CD4-positive, CD25-positive, alpha-beta regulatory T cell (primary cell): ENCODE data around the gene PITPNB. TPM values are rescaled to one million over a fixed set of nuclear protein-coding genes. Genes with fewer than 3 reads are reported as not detected.

ENCODE experiments used
- ATAC-seq, 2 donors: fragments of 150-1000 bp; cut with Tn5 transposase; one replicate each; pipeline ENCODE4 v1.10.0; 2021; ENCODE audit warnings: low read depth in 2 of 2, moderate number of reproducible peaks in 2 of 2, moderate library complexity in 1 of 2
- DNase-seq, 3 donors: peaks; one replicate each; pipeline versions ENCODE4 v3.0.0 to v3.0.0-alpha.2; 2012 to 2022; ENCODE audit warnings: mixed read lengths in 1 of 3
- H3K27ac ChIP-seq: one replicate; pipeline ENCODE4 v1.7.0; 2013; ENCODE audit warnings: mild to moderate bottlenecking, low read length; ENCODE audit not compliant: insufficient read depth, poor library complexity, severe bottlenecking
- H3K27me3 ChIP-seq: one replicate; pipeline ENCODE4 v1.7.0; 2013; ENCODE audit warnings: low read length; ENCODE audit not compliant: control insufficient read depth, insufficient read depth
- H3K36me3 ChIP-seq: one replicate; pipeline ENCODE4 v1.7.0; 2013; ENCODE audit warnings: mild to moderate bottlenecking, low read length, moderate library complexity; ENCODE audit not compliant: control insufficient read depth, insufficient read depth
- H3K4me1 ChIP-seq: 2 replicates; pipeline ENCODE4 v1.7.0; 2013; ENCODE audit warnings: mild to moderate bottlenecking, low read length; ENCODE audit not compliant: insufficient read depth, control insufficient read depth, poor library complexity, severe bottlenecking
- H3K4me3 ChIP-seq: one replicate; pipeline ENCODE4 v1.7.0; 2013; ENCODE audit warnings: low read depth, mild to moderate bottlenecking, low read length, moderate library complexity
- H3K9me3 ChIP-seq, 2 experiments: 1 replicate in 1 of 2; 2 replicates in 1 of 2; pipeline ENCODE4 v1.7.0; 2013; ENCODE audit warnings: low read length in 2 of 2, mild to moderate bottlenecking in 1 of 2, moderate library complexity in 1 of 2; ENCODE audit not compliant: control insufficient read depth in 2 of 2
- H3K27ac Mint-ChIP-seq, 3 donors: one replicate each; pipeline ENCODE4 v1.8.0; 2020 to 2022; ENCODE audit warnings: mild to moderate bottlenecking in 3 of 3, mixed read lengths in 3 of 3, moderate library complexity in 2 of 3
- H3K27me3 Mint-ChIP-seq: one replicate; pipeline ENCODE4 v1.8.0; 2022; ENCODE audit warnings: mild to moderate bottlenecking, mixed read lengths
- H3K36me3 Mint-ChIP-seq: one replicate; pipeline ENCODE4 v1.8.0; 2020; ENCODE audit warnings: mixed read lengths
- H3K4me1 Mint-ChIP-seq, 4 donors: one replicate each; pipeline ENCODE4 v1.8.0; 2020 to 2022; ENCODE audit warnings: mixed read lengths in 4 of 4, mild to moderate bottlenecking in 1 of 4
- H3K4me3 Mint-ChIP-seq, 4 donors: one replicate each; pipeline ENCODE4 v1.8.0; 2020 to 2022; ENCODE audit warnings: mild to moderate bottlenecking in 4 of 4, mixed read lengths in 4 of 4, moderate library complexity in 3 of 4
- H3K9me3 Mint-ChIP-seq, 7 donors: one replicate each; pipeline ENCODE4 v1.8.0; 2020 to 2022; ENCODE audit warnings: mixed read lengths in 7 of 7, mild to moderate bottlenecking in 3 of 7, moderate library complexity in 2 of 7
- polyA plus RNA-seq, 4 donors: library from polyadenylated mRNA; unstranded; fragments of 300-500 nt; fragmentation: Illumina TruSeq; gene quantifications; one replicate each; pipeline ENCODE4 v1.2.3, GENCODE V29; 2021
- total RNA-seq: library from RNA; stranded (reverse); gene quantifications from one replicate; pipeline ENCODE4 v1.2.3, GENCODE V29; 2022

Gene PITPNB
- total and polyA plus RNA-seq, 5 donors from 2014 or later: 59.3 to 69.3 (median 64.7) TPM

DNA sequence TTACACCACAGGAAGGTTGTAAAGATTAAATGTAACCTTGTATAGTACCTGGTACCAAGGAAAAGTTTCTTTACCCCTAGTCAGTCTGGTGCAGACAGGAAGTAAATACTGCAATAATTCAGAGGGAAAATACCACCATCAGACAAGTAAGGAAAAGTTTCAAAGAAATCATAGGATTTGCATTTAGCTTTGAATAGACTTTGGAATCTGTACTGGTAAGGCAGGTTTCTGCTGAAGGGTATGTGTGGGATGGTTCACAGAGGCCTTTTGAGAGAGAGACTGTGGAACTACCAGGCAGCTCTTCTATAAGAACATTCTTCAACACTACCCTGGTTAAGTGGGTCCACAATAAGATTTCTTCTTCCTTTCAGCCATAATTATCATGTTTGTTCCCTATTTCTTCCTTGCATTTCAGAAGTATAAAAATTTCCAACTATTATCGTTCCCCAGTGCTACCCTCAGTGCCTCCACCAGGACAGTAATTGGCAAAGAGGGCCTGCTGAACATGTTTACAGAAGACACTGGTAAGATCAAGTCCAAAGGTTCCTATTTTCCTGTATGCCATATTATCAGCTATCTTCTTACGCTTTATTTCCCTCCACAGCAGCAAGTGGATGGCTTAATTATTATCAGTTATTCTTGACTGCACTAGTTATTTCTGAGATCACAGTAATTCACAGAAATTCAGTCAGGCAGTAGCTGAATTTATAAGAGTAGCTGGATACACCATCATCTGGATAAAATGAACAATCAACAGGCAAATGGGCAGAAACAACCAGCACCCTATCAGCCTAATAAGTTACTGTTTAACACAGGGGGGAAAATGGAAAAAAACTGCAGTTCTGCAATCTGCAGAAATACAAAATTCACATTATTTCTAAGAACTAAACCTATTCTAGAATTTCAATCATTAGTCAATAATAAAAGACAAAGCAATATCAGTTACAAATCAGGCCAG, 48.5 kb downstream of the PITPNB start:
- no peaks in the 10 kb centered on the region for H3K27me3 ChIP-seq
- H3K9me3 Mint-ChIP-seq: no peaks in the 10 kb centered on the region
- peak overlapping the region in 1 of 4 donors; percentile 71 for H3K4me3 Mint-ChIP-seq
- DNase-seq: no peak
- peak overlapping the region in 1 of 3 donors; percentile 29 for H3K27ac Mint-ChIP-seq
- no peaks in the 10 kb centered on the region for H3K9me3 ChIP-seq
- no peak for ATAC-seq
- H3K4me3 ChIP-seq: no peak overlapping the region
- H3K27ac ChIP-seq: no peak overlapping the region
- peaks cover 15 to 70% (median 45%) of the 10 kb centered on the region in 4 donors for H3K4me1 Mint-ChIP-seq
- peaks cover 33% of the 10 kb centered on the region for H3K36me3 Mint-ChIP-seq
- H3K36me3 ChIP-seq: peaks cover 36% of the 10 kb centered on the region
- H3K4me1 ChIP-seq: peaks cover 10% of the 10 kb centered on the region
- no peaks in the 10 kb centered on the region for H3K27me3 Mint-ChIP-seq

GRCh38 chr22:27868732-27869282, 50.2 kb downstream of the PITPNB start:
- H3K36me3 Mint-ChIP-seq: peaks cover 31% of the 10 kb centered on the region
- no peak overlapping the region for H3K4me3 Mint-ChIP-seq
- peaks cover 7 to 63% (median 39%) of the 10 kb centered on the region in 4 donors for H3K4me1 Mint-ChIP-seq
- H3K27me3 Mint-ChIP-seq: no peaks in the 10 kb centered on the region
- Histone ChIP-seq H3K4me1 (peaks cover 10% of the 10 kb centered on the region), H3K9me3 (no peaks in the 10 kb centered on the region), H3K27ac (no peak overlapping the region), H3K36me3 (peaks cover 36% of the 10 kb centered on the region), H3K4me3 (no peak overlapping the region), H3K27me3 (no peaks in the 10 kb centered on the region)
- H3K9me3 Mint-ChIP-seq: no peaks in the 10 kb centered on the region
- no peak for DNase-seq
- H3K27ac Mint-ChIP-seq: peak overlapping the region in 2 of 3 donors; percentile 27 to 39
- no peak for ATAC-seq

DNA sequence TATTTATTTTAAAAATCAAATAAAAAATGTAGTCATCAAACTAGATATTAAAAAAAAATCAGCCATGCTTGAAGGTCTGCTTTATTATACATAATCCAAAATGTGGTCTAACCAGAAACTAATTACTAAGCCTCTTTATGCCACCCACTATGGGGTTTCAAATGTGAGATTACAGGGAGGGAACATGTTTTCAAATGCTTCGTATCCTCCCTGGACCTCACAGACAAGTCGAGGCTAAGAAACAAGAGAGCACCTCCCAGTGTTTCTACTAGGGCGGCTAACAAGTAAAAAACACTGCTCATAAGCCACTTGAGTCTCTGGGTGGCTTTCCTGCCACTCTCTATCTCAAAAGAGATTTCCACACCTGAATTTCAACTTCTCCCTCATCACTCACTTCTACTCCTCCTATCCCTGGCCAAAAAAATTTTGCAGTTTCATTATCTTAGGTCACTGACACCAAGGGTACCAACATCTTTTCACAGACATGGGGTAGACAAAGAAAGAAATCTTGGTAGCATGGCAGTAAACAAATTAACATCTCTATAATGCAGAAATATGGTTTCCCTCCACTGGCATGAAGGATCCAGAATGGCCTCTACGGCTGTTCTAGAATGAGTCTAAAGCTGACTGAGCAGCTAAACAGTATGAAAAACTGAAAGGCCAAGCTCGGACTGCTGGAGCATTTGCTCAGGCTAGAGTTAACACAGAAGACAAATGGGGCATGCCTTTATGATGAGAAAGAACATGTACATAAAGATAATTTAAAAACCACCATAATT, 50.9 kb downstream of the PITPNB start:
- peak overlapping the region in 2 of 3 donors; percentile 27 to 39 for H3K27ac Mint-ChIP-seq
- peak overlapping the region in 1 of 4 donors; percentile 6 for H3K4me3 Mint-ChIP-seq
- H3K4me1 ChIP-seq: peaks cover 10% of the 10 kb centered on the region
- no peaks in the 10 kb centered on the region for H3K27me3 Mint-ChIP-seq
- no peaks in the 10 kb centered on the region for H3K27me3 ChIP-seq
- no peak overlapping the region for H3K27ac ChIP-seq
- H3K9me3 ChIP-seq: no peaks in the 10 kb centered on the region
- H3K9me3 Mint-ChIP-seq: no peaks in the 10 kb centered on the region
- H3K4me1 Mint-ChIP-seq: peaks cover 7 to 69% (median 39%) of the 10 kb centered on the region in 4 donors
- DNase-seq: peak in 1 of 3 donors; percentile 19
- H3K36me3 Mint-ChIP-seq: peaks cover 27% of the 10 kb centered on the region
- ATAC-seq: no peak
- peaks cover 31% of the 10 kb centered on the region for H3K36me3 ChIP-seq
- H3K4me3 ChIP-seq: no peak overlapping the region

DNA sequence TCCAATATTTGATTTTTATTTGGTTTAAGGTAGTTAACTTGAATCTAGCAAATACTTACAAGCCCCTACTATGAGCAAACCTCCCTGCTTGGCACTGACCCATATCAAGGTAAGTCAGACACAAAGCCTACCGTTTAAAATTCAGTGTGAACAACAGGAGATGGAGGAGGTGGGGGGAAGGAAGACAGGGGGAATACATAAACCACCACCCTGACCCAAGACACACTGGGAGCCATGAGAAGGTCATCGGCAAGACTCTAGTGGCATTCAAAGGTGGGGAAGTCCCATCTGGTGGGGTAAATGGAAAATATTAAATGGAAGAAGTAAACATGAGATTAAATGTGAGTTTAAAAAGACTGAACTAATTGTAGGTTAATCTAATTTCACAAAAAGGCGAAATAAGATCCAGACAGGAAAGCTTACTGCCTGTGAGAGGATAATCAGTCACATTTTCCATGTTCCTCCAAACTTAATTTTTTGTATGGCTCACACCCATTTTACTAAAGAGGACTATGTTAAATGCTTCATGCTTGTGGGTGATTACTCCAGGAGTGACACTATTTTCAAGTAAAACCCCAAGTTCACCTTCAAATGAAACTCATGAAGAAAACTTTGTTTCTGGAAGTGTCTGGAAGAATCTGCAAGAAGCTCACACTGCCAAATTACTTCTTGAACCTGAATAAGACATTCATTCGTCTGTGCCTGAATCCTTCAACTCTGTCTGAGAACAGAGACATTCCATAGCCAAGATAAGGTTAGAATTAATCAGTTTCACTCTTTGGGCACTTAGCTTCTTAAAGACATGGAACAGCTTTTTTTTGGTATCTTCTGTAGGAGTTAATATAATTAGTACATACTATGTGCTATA, 51.7 kb downstream of the PITPNB start:
- H3K4me1 Mint-ChIP-seq: peaks cover 7 to 76% (median 39%) of the 10 kb centered on the region in 4 donors
- Histone ChIP-seq H3K27me3 (no peaks in the 10 kb centered on the region), H3K9me3 (no peaks in the 10 kb centered on the region), H3K4me1 (peaks cover 10% of the 10 kb centered on the region), H3K27ac (no peak overlapping the region), H3K36me3 (peaks cover 25% of the 10 kb centered on the region), H3K4me3 (no peak overlapping the region)
- H3K27ac Mint-ChIP-seq: peak overlapping the region in 2 of 3 donors; percentile 80 to 89
- H3K27me3 Mint-ChIP-seq: no peaks in the 10 kb centered on the region
- H3K9me3 Mint-ChIP-seq: no peaks in the 10 kb centered on the region
- peaks cover 32% of the 10 kb centered on the region for H3K36me3 Mint-ChIP-seq
- peak overlapping the region in 1 of 4 donors; percentile 9 for H3K4me3 Mint-ChIP-seq
- DNase-seq: no peak
- no peak for ATAC-seq

DNA sequence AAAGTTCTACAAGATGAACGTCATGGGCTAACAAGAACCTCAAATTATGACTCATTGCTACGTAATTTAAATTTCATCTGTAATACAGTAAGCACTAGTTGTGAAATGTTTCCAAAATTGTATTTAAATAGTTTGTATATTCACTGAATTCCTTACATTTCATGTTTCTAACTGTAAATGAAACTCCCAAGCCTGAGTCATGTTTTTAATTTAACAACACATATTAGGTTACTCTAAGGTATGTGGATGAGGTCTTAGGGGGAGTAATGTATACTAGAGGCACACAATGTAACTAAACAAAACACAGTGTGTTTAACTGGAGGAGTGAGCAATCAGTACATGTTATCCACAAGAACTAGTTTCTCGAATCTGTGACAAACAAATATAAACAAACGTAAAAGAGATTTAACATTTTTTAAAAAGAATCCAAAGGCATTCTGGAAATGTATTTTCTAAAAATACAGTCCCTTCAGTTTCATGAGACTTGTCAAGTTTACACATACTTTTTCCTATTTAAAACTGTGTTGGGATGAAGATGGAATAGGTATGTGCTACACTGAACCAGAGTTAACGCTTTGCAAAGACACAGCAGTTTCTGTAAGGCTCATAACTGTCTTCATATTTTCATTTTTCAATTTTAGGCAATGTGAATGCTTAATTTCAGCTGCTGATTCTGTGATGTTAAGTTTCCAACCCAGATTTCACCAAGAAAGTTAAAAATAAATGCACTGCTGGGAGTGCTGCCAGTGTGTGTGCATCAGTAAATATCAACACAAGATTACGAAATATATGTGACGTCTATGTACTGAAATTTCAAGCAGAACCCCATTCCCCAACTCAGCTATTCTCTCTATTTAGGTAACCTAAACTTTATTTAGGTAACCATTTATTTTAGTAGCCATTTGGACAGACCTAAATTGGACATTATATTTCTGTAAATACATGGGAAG, 52.6 kb downstream of the PITPNB start:
- H3K27ac ChIP-seq: no peak overlapping the region
- H3K27me3 ChIP-seq: no peaks in the 10 kb centered on the region
- peaks cover 24% of the 10 kb centered on the region for H3K36me3 ChIP-seq
- no peak overlapping the region for H3K4me3 ChIP-seq
- H3K36me3 Mint-ChIP-seq: peaks cover 35% of the 10 kb centered on the region
- no peak overlapping the region for H3K4me3 Mint-ChIP-seq
- H3K27ac Mint-ChIP-seq: peak overlapping the region; percentile 20 to 89 (median 82)
- no peaks in the 10 kb centered on the region for H3K9me3 Mint-ChIP-seq
- peaks cover 10% of the 10 kb centered on the region for H3K4me1 ChIP-seq
- H3K27me3 Mint-ChIP-seq: no peaks in the 10 kb centered on the region
- ATAC-seq (no peak), DNase-seq (no peak)
- peaks cover 7 to 71% (median 39%) of the 10 kb centered on the region in 4 donors for H3K4me1 Mint-ChIP-seq
- H3K9me3 ChIP-seq: no peaks in the 10 kb centered on the region

DNA sequence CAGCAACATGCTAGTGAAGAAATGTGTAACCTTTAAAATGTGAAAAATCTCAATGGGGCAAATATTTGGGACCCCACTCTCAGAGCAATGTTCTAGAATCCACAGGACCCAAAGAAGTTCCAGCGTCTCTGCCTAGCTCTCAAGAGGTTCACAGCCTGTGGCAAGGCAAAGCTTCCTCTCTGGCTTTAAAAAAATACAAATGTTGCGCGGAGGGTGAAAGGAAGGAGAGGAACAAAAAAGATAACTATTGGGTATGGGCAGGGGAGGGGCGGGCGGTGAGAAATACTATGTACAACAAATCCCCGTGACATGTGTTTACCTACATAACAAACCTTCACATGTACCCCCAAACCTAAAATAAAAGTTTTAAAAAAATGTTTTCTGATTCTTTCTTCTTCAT, 53.6 kb downstream of the PITPNB start:
- Mint-ChIP-seq H3K36me3 (peaks cover 29% of the 10 kb centered on the region), H3K27me3 (no peaks in the 10 kb centered on the region), H3K27ac (peak overlapping the region; percentile 20 to 82 (median 52)), H3K4me3 (no peak overlapping the region), H3K4me1 (peaks cover 9 to 63% (median 39%) of the 10 kb centered on the region in 4 donors), H3K9me3 (no peaks in the 10 kb centered on the region)
- H3K27ac ChIP-seq: no peak overlapping the region
- no peaks in the 10 kb centered on the region for H3K9me3 ChIP-seq
- DNase-seq (no peak), ATAC-seq (no peak)
- H3K4me1 ChIP-seq: peaks cover 10% of the 10 kb centered on the region
- H3K27me3 ChIP-seq: no peaks in the 10 kb centered on the region
- peaks cover 22% of the 10 kb centered on the region for H3K36me3 ChIP-seq
- no peak overlapping the region for H3K4me3 ChIP-seq
